ENCODE results near the gene MTMR1.

GRCh38 chrX:150683112-150683511 lies 10.1 kb upstream of the MTMR1 start:
- TF ChIP-seq POLR2AphosphoS5 (IDR thresholded peaks at IDR 0.05) (no peak), CTCF (IDR thresholded peaks at IDR 0.05) (no peak)

Measured in esophagus muscularis mucosa (tissue), 3 donors.